T-helper 2 cell treated with Interferon-gamma antibody and Interleukin-4, amounts not matched to agents 100 ng/mL and 5 ng/mL, for 36 hours (primary cell): Measurements from ENCODE around the gene OR56A3. TPM values are rescaled to one million over a fixed set of nuclear protein-coding genes. Genes with fewer than 3 reads are reported as not detected.
"Not testable (repeated sequence)": the region's sequence is repeated elsewhere in the genome, so short reads cannot be mapped to it uniquely, and the experiment has no call there.

Experiments used
- intact Hi-C: fragments of 100-400 bp; cut with micrococcal nuclease; formaldehyde crosslinking; loops from one replicate; pipeline ENCODE4 v1.15.1; 2023
- total RNA-seq: library from RNA; stranded (reverse); gene quantifications from 2 replicates; pipeline ENCODE4 v1.2.3, GENCODE V29; 2022

The OR56A3 gene
- total RNA-seq, result not detected in 2 replicates

GRCh38 chr11:5941951-5942350, at the start of gene OR56A3:
TSS of gene OR56A3 (plus strand) at chr11:5942251. CDS start at chr11:5947347, 5,096 bp downstream.
- intact Hi-C loops, result no loop called here

GRCh38 chr11:5892908-5893307, 49.1 kb upstream of the OR56A3 start, which contains the start of gene OR52E5:
TSS of gene OR52E5 (plus strand) at chr11:5893208. CDS start at chr11:5900777, 7,569 bp downstream.
- intact Hi-C loops, result loop anchor here (5.0 kb wide), 2 partner anchors 291 to 1266 kb away; no protein-coding TSS in a partner anchor

- intact Hi-C loops, result no loop called here
Measured at GRCh38 chr11:5899534-5899933, 42.5 kb upstream of the OR56A3 start.

- intact Hi-C loops, result no loop called here
Measured at GRCh38 chr11:5910540-5910939, 31.5 kb upstream of the OR56A3 start.

- intact Hi-C loops, result no loop called here
Measured at GRCh38 chr11:5922749-5923426, 19.2 kb upstream of the OR56A3 start.

- intact Hi-C loops, result no loop called here
Measured at GRCh38 chr11:5923427-5923776, 18.6 kb upstream of the OR56A3 start.

- intact Hi-C loops, result no loop called here
Measured at GRCh38 chr11:5923794-5924193, 18.3 kb upstream of the OR56A3 start.

GRCh38 chr11:5928271-5928670, 13.8 kb upstream of the OR56A3 start:
- intact Hi-C loops, result no loop called here

GRCh38 chr11:5928811-5929210, 13.2 kb upstream of the OR56A3 start:
- intact Hi-C loops, result no loop called here

GRCh38 chr11:5929571-5930368, 12.3 kb upstream of the OR56A3 start:
- intact Hi-C loops, result no loop called here

- intact Hi-C loops, result no loop called here
Measured at GRCh38 chr11:5930614-5931013, 11.4 kb upstream of the OR56A3 start.

GRCh38 chr11:5931061-5931460, 11.0 kb upstream of the OR56A3 start:
- intact Hi-C loops, result no loop called here

GRCh38 chr11:5932671-5933070, 9.4 kb upstream of the OR56A3 start:
- intact Hi-C loops, result no loop called here

- intact Hi-C loops, result no loop called here
Measured at GRCh38 chr11:5933116-5933515, 8.9 kb upstream of the OR56A3 start.

GRCh38 chr11:5937868-5938602, 4.0 kb upstream of the OR56A3 start:
- intact Hi-C loops, result no loop called here

GRCh38 chr11:5938603-5938965, 3.5 kb upstream of the OR56A3 start:
- intact Hi-C loops, result no loop called here

- intact Hi-C loops, result no loop called here
Measured at GRCh38 chr11:5940748-5941147, 1.3 kb upstream of the OR56A3 start.

GRCh38 chr11:5955586-5955985, 13.5 kb downstream of the OR56A3 start:
- intact Hi-C loops, result no loop called here

GRCh38 chr11:5960704-5961320, 18.8 kb downstream of the OR56A3 start:
- intact Hi-C loops, result not testable (repeated sequence)

- intact Hi-C loops, result no loop called here
Measured at GRCh38 chr11:5966958-5967357, 24.9 kb downstream of the OR56A3 start.

GRCh38 chr11:5967708-5968107, 25.7 kb downstream of the OR56A3 start:
- intact Hi-C loops, result no loop called here

- intact Hi-C loops, result no loop called here
Measured at GRCh38 chr11:5968394-5968793, 26.3 kb downstream of the OR56A3 start, which contains the start of gene OR56A5. TSS of gene OR56A5 (minus strand) at chr11:5968494. CDS start at chr11:5968494, 0 bp downstream.
